HG03442 (cell line): ENCODE measurements around the gene CADM2.
"Not testable (repeated sequence)": the region's sequence is repeated elsewhere in the genome, so short reads cannot be mapped to it uniquely, and the experiment has no call there.

Source experiments
- ATAC-seq: cut with Tn5 transposase; IDR thresholded peaks from one replicate; pipeline ENCODE4 v1.9.1; 2021; ENCODE audit warnings: mild to moderate bottlenecking, moderate library complexity; ENCODE audit not compliant: unreplicated experiment

Gene CADM2

DNA sequence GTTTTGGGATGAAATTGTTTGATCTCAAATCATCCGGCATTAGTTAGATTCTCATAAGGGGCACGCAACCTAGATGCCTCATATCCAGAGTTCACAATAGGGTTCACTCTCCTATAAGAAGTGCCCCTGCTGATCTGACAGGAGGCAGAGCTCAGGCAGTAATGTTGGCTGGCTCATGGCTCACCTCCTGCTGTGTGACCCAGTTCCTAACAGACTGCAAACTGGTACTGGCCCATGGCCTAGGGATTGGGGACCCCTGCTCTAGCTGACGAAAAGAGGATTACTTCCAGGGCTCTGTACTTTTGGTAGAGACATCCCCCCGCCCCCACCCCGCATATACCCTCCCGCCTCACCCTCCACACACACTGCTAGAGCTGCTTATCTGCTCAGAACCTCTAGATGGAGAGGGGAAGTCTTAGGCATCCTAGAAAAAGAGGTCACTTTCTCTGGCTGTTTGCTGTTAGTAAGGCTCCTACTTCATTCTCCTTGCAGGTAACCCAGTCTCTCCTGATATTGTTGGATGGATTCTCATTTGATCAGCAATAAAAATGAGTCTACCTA, 923.1 kb downstream of the CADM2 start:
- no peak for ATAC-seq

DNA sequence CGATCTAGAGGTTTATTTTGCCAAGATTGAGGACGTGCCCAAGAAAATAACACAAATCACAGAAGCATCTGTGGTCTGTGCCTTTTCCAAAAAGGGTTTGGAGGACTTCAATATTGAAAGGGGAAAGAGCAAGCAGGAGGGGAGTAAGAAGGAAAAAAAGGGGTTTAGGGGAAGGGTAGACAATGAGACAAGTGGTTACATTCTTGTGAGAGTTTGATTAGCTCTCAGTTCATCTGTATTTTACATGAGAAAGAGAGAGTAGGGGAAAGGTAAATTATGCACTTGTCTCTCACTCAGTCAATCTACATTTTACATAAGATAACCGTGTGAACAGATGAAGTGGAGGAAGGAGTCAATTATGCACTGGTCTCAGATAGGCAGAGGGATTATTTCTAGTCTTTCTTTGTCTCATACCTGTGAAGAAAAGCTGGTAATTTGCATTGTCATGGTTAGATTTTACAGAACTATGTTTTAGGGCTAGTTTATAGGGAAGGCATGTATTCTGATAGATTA, 931.3 kb downstream of the CADM2 start:
- no peak for ATAC-seq

DNA sequence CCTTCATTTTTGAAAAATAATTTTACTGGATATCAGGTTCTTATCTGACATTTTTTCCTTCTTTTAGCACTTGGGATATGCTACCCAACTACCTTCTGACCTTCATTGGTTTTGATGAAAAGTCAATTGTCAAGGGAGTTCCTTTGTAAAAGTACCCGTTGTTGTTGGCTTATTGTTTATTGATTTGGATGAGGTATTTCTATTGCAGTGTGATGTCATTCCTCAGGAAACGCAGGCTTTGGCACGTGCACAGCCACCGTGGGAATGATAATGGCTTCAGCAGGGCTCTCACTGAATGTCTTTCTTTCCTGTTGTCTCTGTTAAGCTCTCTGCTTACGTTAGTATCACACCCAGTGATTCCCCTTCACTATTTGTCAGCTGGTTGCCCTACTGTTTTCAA, 944.6 kb downstream of the CADM2 start:
- ATAC-seq = no peak

DNA sequence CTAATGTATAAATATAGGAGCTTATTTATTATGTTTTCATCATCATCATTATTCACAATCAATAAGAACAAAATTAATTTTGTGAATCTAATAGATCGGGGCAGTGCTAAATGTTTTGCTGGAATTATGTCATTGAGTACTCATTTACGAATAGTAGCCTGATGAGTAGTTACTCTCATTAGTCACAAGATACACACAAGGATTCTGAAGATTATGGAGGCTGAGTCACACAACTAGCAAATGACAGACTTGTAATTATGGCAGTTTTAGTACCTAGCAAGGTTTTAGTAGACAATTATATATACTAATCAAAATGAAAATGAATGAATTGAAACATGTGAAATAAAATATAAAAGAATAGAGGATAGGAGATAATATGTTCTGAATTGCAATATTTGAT, 954.2 kb downstream of the CADM2 start:
- no peak for ATAC-seq

DNA sequence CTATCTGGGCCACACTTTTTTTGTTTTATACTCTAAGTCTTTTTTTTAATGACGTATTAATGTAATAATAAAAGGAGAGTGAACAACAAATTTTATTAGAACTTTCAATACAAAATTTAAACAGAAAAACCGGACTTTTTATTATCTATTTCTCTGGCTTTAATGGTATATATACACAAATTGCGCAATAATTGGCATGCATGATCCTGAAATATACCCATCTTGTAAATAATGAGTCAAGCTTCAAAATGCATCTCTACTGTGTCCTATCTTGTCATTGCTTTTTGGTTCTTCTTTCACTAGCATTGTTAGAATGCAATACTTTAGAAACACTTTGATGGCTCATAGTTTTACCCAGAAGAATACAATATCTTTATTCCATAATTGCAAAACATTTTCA, 963.6 kb downstream of the CADM2 start:
- ATAC-seq = no peak

DNA sequence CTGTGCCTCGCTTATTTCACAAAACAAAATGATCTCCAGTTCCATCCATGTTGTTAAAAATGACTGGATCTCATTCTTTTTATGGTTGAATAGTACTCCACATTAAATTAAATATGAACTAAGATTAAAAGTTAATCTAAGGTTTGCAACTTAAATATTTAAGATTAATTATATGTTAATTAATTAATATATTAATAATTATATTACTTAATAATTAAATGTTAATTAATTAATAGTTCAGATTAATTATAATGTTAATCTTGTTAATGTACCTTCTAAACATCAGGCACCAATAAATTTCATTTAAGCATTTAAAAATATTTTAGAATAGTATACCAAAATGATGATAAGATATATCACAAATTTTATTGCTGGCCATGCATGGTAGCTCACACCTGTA, 971.9 kb downstream of the CADM2 start:
- no peak for ATAC-seq

DNA sequence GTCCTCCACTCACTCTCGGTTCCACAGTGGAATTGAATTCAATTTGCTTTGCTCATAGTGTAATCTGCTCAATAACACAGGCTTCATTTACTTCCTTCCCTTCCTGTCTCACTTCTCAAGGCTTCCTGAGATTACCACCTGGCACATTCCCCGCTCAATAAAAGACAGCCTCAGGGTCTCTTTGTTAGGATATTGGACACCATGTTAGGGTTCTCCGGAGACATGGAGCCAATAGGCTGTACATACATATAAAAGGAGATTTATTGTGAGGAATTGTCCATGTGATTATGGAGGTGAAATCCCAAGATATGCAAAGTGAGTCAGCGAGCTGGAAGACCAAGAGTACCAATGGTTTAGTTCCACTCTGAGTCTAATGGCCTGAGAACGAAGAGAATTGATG, 974.5 kb downstream of the CADM2 start:
- ATAC-seq = no peak

DNA sequence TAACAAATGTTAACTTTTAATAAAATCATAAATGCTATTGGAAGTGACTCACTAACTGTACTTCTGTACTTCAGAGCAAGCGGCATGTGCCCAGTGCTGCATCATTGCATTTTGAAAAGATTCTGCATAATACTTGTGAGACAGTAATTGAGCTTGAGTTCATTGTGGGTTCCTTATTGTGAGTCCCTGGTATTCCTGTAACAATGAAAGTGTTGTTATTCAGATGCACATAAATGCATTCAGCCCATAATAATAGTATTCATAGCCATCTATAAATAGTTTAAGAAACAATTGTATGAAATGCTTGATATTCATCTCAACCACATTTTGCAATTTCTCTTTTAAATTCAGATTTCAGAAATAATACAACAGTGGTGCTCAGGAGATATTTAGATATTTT, 976.4 kb downstream of the CADM2 start:
- no peak for ATAC-seq

DNA sequence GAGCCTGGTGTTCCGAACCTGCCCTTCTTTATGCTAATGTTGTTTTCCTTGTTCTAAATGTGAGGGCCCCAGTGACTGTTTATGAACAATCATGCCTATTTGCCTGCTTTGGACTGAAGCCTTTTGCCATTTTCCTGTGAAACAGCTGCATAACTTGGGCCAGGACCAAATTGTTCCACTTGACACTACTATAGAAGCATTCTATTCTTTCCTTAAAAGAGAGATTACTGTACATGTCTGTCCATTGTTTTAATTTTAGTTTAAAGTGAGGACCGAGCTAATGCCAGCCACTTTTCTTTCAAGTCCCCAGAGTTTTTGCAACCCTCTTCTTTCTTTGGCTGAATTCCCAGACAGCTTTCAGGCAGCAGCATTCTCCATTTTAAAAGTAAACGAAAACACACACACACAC, 980.3 kb downstream of the CADM2 start:
- no peak for ATAC-seq

DNA sequence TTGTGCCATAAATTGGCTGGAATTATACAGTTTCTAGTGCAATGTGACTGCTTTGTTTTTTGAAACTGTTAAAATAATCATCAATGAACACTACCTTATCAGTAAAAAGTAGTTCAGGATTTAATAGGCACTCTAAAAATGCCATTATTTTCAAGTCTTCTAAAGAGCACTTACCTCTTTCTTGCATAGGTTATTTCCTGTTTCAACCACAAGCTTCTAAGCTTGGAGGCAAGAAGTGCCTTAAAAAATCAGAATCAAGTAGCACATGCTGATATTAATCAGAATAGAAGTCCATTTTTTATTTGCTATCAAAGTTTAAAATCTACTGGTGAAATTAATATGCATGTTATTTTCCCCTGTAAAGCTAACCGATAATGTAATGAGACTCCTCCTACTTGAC, 991.6 kb downstream of the CADM2 start:
- no peak for ATAC-seq

DNA sequence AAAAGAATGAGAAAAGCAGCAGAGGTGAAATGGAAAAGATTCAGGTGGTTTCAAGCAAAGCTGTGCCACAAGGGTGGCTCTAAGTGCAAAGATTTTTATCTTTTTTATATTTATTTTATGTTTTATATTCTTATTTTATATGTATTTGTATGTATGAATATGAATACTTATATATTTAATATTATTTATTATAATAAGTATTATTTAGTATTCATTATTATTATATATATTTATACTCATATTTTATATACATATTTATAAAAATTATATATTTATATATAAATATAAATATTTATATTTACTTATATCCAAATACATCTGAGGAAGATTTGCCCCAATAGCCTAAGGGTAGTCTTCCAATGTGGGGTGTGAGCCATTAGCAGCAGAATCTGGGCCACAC, 1002.0 kb downstream of the CADM2 start:
- ATAC-seq = no peak

DNA sequence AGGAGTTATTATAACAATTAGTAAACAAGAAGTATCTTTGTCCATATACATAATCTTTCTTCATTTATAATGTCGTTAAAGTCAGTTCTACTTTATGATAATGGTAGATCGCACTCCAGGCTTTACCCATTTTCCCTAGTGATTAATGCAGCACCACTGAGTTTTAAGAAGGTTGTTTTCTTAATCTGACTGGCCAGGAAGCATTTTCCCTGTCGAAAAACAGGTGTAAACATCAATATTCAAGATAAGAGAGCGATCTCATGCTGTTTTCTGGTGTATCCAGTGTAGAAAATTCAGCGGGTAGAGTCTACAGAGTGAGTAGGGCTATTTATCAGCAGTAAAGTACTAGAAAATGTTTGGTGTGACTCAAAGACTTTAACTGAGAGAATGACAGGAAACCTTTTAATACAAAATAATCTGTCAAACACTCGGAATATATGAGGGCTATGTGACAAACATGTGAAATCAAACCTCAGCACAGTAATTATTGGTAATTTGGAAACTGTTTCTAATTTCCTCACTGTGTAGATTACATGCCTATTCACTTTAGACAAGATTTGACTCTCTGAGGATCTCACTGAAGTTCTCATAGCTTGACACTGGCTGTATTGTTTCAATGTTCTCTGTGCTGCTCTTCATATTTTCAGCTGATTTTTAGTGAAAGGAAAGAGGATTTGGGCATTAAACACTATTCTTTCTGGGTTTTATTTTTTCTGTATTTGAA, 1019.0 kb downstream of the CADM2 start:
- no peak for ATAC-seq

DNA sequence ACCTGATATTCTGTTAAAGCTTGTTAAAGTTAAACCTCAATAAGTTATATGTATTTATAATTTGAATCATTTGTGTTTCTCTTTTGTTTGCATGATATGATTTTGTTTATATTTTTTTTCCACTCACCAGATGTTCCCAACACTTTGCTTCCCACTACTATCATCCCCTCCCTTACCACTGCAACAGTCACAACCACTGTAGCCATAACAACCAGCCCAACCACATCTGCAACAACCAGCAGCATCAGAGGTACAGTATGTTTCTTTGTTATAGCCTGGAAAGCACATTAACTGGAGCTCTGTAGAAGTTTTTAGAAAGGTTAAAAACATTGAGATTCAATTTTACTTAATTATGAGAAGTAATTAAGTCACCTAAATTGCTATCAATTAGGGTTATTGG, 1020.2 kb downstream of the CADM2 start:
- no peak for ATAC-seq

DNA sequence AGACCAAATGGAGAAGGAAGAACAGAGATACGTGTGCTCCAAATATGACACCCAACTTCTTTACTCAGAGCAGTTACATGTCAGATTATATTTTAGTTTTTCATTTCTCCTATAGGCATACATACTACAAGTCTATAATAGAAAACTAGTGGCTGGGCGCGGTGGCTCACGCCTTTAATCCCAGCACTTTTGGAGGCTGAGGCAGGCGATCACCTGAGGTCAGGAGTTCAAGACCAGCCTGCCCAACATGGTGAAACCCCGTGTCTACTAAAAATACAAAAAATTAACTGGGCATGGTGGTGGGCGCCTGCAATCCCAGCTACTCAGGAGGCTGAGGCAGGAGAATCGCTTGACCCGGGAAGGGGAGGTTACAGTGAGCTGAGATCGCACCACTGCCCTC, 1030.8 kb downstream of the CADM2 start:
- not testable (repeated sequence) for ATAC-seq

DNA sequence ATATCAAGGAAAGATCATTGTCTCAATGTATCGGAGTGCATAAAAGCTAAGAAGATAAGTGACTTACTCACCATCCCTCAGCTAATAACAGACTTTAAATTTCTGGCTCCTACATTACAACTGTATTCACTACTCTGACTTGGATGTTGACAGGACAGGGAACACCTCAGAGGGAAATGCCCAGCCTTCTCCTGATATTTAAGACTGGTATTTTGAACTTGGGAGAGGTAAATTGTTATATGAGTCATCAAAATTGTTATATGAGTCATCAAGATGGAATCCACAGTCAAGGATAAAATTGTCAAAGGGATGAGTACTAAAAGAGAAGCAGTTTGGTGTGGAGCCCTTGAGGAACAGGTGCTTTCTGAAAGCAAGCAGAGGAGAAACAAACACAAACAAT, 1070.8 kb downstream of the CADM2 start:
- ATAC-seq = no peak

DNA sequence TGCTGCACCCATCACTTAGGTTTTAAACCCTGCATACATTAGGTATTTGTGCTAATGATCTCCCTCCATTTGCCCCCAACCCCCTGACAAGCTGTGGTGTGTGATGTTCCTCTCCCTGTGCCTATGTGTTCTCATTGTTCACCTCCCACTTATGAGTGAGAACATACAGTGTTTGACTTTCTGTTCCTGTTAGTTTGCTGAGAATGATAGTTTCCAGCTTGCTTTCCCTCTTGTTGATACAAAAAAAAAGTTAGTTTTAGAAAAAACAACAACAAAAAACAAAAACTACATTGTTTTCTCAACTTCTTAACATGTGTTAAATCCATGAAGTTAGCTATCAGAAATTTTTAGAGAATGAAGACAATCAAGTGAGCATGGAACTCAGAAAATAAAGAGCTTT, 1079.1 kb downstream of the CADM2 start:
- no peak for ATAC-seq

DNA sequence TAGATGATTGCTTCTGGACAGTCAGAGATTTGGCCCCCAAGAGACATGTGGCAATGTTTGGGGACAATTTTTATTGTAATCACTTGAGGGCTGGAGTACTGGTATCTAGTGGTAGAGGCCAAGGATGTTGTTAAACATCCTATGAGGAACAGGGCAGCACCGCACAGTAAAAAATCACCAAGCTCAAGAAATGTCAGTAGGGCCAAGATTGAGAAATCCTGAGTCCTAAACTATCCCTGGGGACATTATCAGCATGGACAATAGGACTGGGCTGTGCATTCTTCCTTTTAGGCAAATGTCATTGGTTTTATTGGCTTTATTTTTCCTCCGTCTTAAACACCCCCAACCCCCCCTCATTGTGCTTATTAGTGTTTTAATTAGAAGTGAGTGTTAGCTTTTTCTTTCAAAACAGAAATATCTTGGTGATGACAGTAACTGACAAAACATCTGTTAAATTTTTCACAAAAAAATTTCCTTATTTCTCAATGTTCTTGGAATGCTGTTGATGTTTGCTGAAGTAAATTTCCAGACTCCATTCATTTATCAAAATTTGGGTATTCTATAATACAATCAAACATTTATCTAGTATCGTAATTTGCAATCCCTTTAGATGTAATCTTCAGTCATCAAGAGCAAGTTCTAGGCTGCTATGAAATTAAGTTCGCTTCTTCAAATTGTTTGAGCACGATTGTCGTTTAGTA, 1087.8 kb downstream of the CADM2 start:
- no peak for ATAC-seq

DNA sequence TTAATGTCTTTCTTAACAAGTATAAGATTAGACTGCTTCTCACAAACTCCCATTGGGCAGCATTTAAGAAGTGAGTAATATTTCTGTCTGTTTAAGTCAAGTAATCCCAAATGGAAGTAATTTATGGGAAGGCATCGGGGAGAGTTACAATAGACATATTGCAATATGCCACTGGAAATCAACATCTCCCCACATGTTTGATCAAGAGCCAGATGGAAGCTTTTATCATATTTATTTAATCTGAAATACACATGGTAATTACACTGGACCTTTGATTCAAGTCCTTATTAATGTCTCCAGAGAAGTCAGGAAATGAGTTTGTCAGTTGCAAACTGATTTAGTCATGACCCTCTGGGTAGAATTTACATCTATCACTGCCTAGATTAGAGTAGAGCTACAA, 1088.4 kb downstream of the CADM2 start:
- no peak for ATAC-seq

DNA sequence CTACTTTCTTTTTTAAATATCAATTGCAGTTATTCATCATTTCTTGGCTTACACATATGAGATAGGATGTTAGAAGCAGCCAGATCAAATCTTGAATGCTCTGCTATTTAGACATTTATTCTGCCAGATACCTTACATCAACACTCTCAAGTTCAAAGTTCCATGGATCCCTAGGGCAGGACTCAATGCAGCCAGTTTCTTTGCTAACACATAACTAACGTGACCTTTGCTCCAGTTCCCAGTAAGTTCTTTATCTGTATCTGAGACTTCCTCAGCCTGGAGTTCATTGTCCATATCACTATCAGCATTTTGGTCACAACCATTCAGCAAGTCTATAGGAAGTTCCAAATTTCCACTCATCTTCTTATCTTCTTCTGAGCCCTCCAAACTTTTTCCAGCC, 1092.3 kb downstream of the CADM2 start:
- ATAC-seq = no peak

DNA sequence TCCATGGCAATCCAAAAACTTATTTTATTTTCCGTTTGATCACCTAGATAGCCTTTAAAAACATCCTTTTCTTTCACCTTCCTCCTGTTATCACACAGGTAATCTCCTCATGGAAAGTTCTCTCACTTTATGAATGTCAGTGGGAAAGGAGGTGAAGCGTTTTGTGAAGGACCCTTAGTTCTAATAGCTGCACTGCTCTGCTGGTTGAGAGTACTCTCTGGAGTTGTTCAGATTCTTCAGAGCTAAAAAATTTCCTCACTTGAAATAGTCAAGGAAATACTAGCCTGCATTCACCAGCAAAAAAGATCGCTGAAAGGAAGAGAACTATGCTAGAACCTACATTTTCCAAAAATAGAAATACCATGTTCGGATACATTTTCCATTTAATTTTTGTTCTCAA, 1097.2 kb downstream of the CADM2 start:
- no peak for ATAC-seq

DNA sequence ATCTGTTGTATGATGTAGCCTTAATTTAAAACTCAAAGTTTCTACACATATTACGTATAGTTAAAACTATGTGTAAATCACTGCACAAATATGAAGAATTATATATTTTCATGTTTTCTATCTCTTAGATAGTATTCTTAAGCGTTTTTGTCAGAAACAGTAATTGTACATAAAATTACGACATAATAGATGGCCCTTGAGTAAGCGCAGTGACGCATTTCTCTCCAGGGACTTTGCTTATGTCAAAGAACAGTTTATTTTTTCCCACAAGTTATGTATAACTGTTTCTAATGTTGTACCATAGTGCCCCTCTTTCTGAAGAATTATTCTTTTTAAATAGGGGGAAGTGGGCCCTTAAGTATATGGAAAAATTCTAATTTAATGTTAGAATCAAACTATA, 1098.2 kb downstream of the CADM2 start:
- no peak for ATAC-seq

DNA sequence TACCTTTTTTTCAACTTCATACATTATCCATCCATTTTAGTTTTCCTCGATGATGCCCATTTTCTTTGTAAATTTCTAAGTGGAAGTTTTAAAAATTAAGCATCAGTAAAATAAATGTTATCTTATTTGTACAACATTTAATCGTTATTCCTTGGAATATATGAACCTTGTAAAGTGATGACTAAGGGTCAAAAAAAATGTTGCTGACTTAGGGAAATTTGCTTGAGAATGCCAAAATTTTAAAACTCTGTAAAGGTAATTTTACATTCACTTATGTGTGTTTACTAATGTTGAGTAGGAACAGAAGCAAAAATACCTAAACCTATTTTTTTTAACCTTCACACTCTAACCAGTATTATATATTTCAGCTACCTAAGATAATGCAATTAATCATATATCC, 1115.0 kb downstream of the CADM2 start:
- no peak for ATAC-seq
